Psoas muscle (tissue), 8 donors: Measurements from ENCODE around the gene RFTN2. TPM values are rescaled to one million over a fixed set of nuclear protein-coding genes. Genes with fewer than 3 reads are reported as not detected.

ENCODE experiments used
- ATAC-seq, 4 donors: fragments of 200-7000 bp; cut with Tn5 transposase; one replicate each; pipeline ENCODE4 v1.9.1; 2020; ENCODE audit warnings: moderate library complexity in 3 of 4, mild to moderate bottlenecking in 2 of 4
- DNase-seq, 2 donors: peaks; one replicate each; pipeline ENCODE4 v3.0.0-alpha.2; 2020
- H3K27ac ChIP-seq: fragments of 200-600 bp; one replicate; pipeline ENCODE4 v1.8.0; 2022
- H3K27me3 ChIP-seq, 3 donors: fragments of 200-600 bp in 1 of 3; one replicate each; pipeline versions ENCODE4 v1.6.1 to v1.8.0; 2013 to 2022; ENCODE audit warnings: low read length in 2 of 3, mild to moderate bottlenecking in 2 of 3, moderate library complexity in 1 of 3; ENCODE audit not compliant: insufficient read depth in 3 of 3
- H3K36me3 ChIP-seq, 2 donors: fragments of 200-600 bp in 1 of 2; one replicate each; pipeline versions ENCODE4 v1.6.1 to v1.8.0; 2013 to 2022; ENCODE audit warnings: low read depth in 1 of 2, mild to moderate bottlenecking in 1 of 2, moderate library complexity in 1 of 2; ENCODE audit not compliant: insufficient read depth in 1 of 2
- H3K4me1 ChIP-seq: fragments of 200-600 bp; one replicate; pipeline ENCODE4 v1.8.0; 2022
- H3K4me3 ChIP-seq: fragments of 200-600 bp; one replicate; pipeline ENCODE4 v1.8.0; 2022; ENCODE audit warnings: mild to moderate bottlenecking
- H3K9me3 ChIP-seq: fragments of 200-600 bp; one replicate; pipeline ENCODE4 v1.8.0; 2022
- WGBS, 3 donors: extraction: QIAGEN DNeasy Blood & Tissue Kit; methylation state at CpG; one replicate each; pipeline versions ENCODE4 v1.1.6 to v1.1.7; 2013; 5-methylcytosine and 5-hydroxymethylcytosine counted together
- intact Hi-C, 2 donors: fragments of 100-400 bp; cut with DNase I; formaldehyde crosslinking; loops; one replicate each; pipeline versions ENCODE4 v1.11.0 to v1.14.2; 2022
- polyA plus RNA-seq, 3 donors: library from polyadenylated mRNA; stranded (reverse); fragments of 200-250 nt; gene quantifications; one replicate each; pipeline ENCODE4 v1.2.3, GENCODE V29; 2013
- total RNA-seq, 4 donors: library from RNA; stranded (reverse); fragmentation: NEBNext Ultra II Directional in 2 of 4; extraction: Animal tissue kit (Norgen Biotek cat#: 25700) in 2 of 4; gene quantifications; one replicate each; pipeline versions ENCODE4 v1.2.1 to v1.2.4, GENCODE V29; 2021 to 2023
- TF ChIP-seq, protein P1 (sequence below): fragments of 200-600 bp; IDR thresholded peaks from one replicate; pipeline ENCODE4 v1.8.0; 2022; ENCODE audit warnings: antibody characterized with exemption
- donor health status: healthy with polysubstance abuse.
- donor health status: DM: no; HTN: no; CAD: no; lungs with moderate emphysema.
- donor health status: Bipolar disorder and iron deficiency.
- donor health status: healthy.
- donor health status: DM: yes; HTN: yes; CAD: no.
- donor health status: DM: no; HTN: no; CAD: no.
- donor health status: DM: no; HTN: no; CAD: no.
- donor health status: DM: yes; HTN: yes; CAD: no.

RFTN2 gene
- total and polyA plus RNA-seq, 7 donors: 0.57 to 5.4 (median 0.92) TPM

DNA sequence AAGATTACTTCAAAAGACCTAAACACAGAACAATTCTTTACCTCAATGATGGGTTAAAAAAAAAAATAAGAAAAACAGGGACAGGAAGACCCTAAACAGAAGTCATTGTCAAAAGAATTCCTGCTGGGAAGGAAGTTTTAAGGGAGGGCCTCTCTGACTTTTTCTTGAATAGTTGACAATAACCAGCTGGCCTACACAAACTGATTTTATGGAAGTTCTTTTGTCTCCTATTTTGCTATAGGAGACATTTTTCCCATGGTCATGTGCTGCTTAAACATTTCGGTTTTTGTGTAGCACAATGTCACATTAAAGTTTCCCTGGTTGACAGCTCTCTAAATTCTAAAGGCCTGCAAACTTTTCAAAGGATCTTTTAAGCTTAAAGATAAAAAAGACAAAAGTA lies 55.3 kb downstream of the RFTN2 start:
- no peaks in the 10 kb centered on the region for H3K36me3 ChIP-seq
- H3K27ac ChIP-seq: no peak overlapping the region
- H3K4me1 ChIP-seq: no peaks in the 10 kb centered on the region
- no peak overlapping the region for H3K4me3 ChIP-seq
- no peaks in the 10 kb centered on the region for H3K9me3 ChIP-seq
- TF ChIP-seq, protein P1, sequence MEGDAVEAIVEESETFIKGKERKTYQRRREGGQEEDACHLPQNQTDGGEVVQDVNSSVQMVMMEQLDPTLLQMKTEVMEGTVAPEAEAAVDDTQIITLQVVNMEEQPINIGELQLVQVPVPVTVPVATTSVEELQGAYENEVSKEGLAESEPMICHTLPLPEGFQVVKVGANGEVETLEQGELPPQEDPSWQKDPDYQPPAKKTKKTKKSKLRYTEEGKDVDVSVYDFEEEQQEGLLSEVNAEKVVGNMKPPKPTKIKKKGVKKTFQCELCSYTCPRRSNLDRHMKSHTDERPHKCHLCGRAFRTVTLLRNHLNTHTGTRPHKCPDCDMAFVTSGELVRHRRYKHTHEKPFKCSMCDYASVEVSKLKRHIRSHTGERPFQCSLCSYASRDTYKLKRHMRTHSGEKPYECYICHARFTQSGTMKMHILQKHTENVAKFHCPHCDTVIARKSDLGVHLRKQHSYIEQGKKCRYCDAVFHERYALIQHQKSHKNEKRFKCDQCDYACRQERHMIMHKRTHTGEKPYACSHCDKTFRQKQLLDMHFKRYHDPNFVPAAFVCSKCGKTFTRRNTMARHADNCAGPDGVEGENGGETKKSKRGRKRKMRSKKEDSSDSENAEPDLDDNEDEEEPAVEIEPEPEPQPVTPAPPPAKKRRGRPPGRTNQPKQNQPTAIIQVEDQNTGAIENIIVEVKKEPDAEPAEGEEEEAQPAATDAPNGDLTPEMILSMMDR: no peak
- intact Hi-C loops: no loop called here
- H3K27me3 ChIP-seq: no peaks in the 10 kb centered on the region
- WGBS, 3 donors: 56 to 70% (median 65%) methylated on average over 1 of the region's 1 CpG
- DNase-seq (no peak), ATAC-seq (no peak)

DNA sequence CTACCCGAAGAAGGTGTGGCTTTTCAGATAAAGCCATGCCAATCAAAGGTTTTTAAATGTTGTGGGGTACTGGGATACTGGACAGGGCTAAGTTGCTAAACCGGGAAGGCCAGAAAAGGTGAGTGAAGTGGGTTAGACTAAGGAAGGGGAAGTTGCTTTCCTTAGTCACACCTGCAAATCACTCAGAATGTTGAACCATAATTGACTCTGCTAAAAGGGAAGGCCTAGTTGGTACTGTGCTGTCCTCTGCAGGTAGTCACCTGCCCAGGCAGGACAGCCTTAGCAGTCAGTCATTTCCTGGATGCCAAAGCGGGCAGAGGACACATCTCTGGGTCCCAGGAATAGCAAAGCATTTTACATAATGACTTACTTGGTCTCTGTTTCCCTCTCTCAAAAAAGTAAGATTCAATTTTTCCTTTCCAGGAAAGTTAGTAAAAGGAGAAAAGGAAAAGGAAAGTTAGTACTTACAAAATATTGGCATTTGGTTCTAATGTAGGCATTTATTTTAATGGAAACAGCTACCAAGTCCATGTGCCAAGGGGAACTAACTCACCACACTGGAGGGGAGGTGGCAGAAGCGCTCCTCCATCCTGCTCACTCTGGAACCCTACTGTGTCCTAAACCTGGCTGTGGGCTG lies 60.3 kb downstream of the RFTN2 start:
- Histone ChIP-seq H3K27ac (no peak overlapping the region), H3K36me3 (peaks cover 0 to 3% of the 10 kb centered on the region in 2 donors), H3K4me1 (no peaks in the 10 kb centered on the region), H3K9me3 (no peaks in the 10 kb centered on the region), H3K4me3 (no peak overlapping the region), H3K27me3 (no peaks in the 10 kb centered on the region)
- TF ChIP-seq, protein P1: no peak
- intact Hi-C loops: no loop called here
- ATAC-seq (no peak), DNase-seq (no peak)
- WGBS, 3 donors: 85 to 88% (median 87%) methylated on average over 4 of the region's 4 CpGs

DNA sequence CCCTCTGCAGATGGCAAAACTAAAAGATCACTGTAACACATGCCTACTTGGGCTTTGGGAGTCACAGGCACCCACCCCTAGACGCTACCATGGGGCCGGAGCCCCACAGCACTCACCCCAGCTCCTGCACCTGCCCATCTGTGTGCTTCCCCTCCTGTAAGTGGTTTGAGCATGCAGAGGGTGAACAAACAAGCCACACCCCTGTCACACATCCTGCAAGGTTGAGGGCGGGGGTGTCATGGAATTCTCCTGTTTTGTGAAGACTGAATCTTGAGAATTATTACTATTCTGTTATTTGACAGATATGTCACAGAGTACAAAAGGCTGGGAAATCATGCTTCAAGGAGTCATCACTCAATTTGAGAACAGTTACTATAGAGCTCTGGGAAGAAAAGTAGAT lies 60.9 kb downstream of the RFTN2 start:
- Histone ChIP-seq H3K9me3 (no peaks in the 10 kb centered on the region), H3K27ac (no peak overlapping the region), H3K4me3 (no peak overlapping the region), H3K4me1 (no peaks in the 10 kb centered on the region), H3K36me3 (peaks cover 0 to 3% of the 10 kb centered on the region in 2 donors), H3K27me3 (no peaks in the 10 kb centered on the region)
- TF ChIP-seq, protein P1: no peak
- intact Hi-C loops: no loop called here
- 95 to 98% (median 98%) methylated on average over 3 of the region's 3 CpGs for whole genome bisulfite sequencing, 3 donors
- DNase-seq (no peak), ATAC-seq (no peak)

DNA sequence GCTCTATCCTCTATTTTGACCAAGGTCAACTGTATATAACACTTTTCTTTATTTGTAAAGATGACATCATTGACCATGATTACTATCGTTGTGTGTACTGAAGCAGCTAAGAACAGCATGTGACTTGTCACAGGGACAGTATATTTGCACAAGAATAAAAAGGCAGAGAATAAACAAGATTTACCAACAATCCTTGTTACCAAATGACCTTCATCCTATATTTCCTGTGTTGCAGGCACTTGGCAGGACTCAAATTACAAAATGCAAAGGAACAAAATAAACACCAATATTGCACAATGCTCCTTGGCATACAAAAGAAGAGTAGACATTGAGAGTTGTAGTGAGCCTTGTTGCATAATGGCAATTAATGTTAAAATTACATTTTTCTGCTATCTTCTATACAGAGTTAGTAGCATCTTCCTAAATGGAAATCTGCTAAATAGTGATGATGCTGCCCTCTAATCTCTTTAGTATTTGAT lies 61.8 kb downstream of the RFTN2 start:
- no peaks in the 10 kb centered on the region for H3K27me3 ChIP-seq
- ATAC-seq (no peak), DNase-seq (no peak)
- H3K4me3 ChIP-seq: no peak overlapping the region
- WGBS, 3 donors: 0 to 24% (median 15%) methylated on average over 1 of the region's 1 CpG
- intact Hi-C loops: no loop called here
- TF ChIP-seq, protein P1: no peak
- no peaks in the 10 kb centered on the region for H3K9me3 ChIP-seq
- H3K4me1 ChIP-seq: no peaks in the 10 kb centered on the region
- H3K36me3 ChIP-seq: peaks cover 0 to 3% of the 10 kb centered on the region in 2 donors
- H3K27ac ChIP-seq: no peak overlapping the region

DNA sequence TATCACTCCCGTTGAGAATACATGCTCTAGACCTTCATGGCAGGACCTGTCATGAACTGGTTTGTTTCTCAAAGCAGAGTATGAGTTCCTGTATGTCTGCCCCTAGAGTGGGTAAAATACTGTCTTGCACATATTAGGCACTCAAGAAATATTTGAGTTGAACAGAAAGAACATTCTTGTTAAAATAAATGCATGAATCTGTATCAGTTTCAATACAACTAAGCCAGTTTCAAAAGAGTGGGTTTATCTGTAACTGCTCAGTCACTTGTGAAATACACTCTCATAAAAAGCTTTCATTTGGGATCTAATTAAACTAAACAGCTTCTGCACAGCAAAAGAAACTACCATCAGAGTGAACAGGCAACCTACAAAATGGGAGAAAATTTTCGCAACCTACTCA lies 69.2 kb downstream of the RFTN2 start:
- no peaks in the 10 kb centered on the region for H3K36me3 ChIP-seq
- WGBS, 3 donors: 91 to 93% (median 93%) methylated on average over 1 to 2 of the region's 2 CpGs
- no peak for ATAC-seq
- no peak for DNase-seq
- TF ChIP-seq, protein P1: no peak
- no peak overlapping the region for H3K4me3 ChIP-seq
- no peak overlapping the region for H3K27ac ChIP-seq
- no peaks in the 10 kb centered on the region for H3K27me3 ChIP-seq
- H3K9me3 ChIP-seq: no peaks in the 10 kb centered on the region
- H3K4me1 ChIP-seq: no peaks in the 10 kb centered on the region
- intact Hi-C loops: no loop called here
